Jurkat, Clone E6-1 (cell line): ENCODE measurements around the gene B4GALNT2.
"Not testable (repeated sequence)": the region's sequence is repeated elsewhere in the genome, so short reads cannot be mapped to it uniquely, and the experiment has no call there.

Experiments
- DNase-seq: peaks from one replicate; pipeline ENCODE4 v3.0.0-alpha.2; 2011; ENCODE audit warnings: low read depth, low spot score
- H3K4me3 ChIP-seq: 2 replicates; pipeline ENCODE4 v1.5.1; 2011; ENCODE audit warnings: mild to moderate bottlenecking, low read length, control low read depth, moderate library complexity

The B4GALNT2 gene

DNA sequence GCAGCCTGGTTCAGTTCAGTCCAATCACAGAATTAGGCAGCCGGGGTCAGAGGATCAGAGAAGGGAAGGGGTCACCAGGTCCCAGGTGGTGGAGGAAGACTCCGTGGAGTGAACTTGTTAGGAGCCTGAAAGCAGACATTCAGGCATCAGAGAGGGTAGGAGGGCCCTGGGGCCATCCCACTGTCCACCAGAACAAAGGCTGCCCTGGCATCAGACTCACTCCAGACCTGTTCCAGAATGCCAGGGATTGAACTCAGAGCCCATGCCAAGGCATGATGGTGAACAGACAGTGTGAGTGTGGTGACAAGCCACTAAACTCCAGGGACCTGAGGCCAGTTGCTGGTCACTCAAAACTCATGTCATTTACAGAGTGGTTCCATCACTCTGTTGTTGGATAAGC lies 37.6 kb downstream of the B4GALNT2 start:
- DNase-seq = no peak
- H3K4me3 ChIP-seq = no peak overlapping the region

DNA sequence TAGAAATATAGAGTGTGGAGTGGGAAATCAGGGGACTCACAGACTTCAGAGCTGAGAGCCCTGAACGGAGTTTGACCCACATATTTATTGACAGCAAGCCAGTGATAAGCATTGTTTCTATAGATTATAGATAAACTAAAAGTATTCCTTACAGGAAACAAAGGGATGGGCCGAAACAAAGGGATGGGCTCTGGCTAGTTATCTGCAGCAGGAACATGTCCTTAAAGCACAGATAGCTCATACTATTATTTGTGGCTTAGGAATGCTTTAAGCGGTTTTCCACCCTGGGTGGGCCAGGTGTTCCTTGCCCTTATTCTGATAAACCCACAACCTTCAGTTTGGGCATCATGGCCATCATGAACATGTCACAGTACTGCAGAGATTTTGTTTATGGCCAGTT lies 38.1 kb downstream of the B4GALNT2 start:
- not testable (repeated sequence) for DNase-seq, H3K4me3 ChIP-seq

DNA sequence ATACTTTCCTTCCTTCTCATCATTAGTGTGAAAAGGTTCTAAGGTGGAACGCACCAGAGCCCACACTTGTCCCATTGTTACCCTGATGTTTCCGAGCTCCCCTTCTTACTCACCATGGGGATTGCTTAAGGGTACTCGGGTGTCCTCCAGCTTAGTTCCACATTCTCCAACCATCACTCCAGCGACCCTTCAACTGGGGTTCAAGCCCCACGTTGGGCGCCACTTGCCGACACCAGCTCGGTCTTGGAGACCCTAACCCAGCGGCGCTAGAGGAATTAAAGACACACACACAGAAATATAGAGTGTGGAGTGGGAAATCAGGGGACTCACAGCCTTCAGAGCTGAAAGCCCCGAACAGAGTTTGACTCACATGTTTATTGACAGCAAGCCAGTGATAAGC lies 43.4 kb downstream of the B4GALNT2 start:
- H3K4me3 ChIP-seq, DNase-seq: not testable (repeated sequence)

DNA sequence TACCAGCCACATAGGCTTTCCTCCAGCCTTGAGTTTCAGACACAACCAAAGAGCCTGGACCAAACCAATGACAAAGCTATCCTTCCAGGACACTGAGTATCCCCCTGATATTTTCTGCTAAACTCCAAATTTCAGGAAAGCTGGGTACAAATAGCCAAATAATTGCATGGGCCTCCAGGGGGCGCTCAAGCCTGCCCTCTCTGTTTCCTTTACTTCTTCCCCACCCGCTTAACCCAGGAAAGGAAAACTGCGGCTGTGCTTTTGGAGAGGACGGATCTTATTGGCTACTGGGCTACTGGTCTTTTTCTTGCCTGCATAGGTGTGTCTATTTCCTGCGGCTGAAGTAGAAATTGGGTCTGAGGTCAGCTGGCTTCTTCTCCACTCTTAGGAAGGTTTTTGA lies 47.7 kb downstream of the B4GALNT2 start:
- no peak overlapping the region for H3K4me3 ChIP-seq
- peak; percentile 32 for DNase-seq

DNA sequence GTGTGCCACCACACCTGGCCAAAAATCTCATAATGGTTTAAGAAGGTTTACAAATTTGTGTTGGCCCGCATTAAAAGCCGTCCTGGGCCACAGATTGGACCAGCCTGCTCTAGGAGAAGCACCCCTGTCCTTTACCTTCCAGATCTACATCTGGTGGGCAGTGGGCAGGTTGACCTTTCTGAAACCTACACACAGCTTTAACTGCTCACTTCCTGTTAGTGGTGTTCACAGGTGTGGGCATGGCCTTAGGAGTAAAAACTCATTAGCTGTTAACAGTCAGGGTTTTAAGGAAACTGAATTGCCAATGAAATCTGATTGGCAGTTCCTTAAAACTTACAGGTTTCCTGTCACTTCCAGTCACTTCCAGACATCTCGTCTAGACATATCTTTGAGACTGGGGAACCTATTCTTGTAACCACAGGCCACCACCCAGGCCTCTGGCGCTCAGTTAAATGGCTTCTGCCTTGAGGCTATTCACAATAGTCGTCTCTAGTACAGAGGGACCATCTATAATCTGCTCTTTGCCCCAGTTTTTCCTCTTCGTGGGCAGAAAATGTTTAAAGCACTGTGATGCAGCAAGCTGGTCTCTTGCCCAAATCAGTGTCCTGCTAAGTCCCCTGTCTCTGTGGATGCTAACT lies 48.5 kb downstream of the B4GALNT2 start:
- H3K4me3 ChIP-seq = no peak overlapping the region

DNA sequence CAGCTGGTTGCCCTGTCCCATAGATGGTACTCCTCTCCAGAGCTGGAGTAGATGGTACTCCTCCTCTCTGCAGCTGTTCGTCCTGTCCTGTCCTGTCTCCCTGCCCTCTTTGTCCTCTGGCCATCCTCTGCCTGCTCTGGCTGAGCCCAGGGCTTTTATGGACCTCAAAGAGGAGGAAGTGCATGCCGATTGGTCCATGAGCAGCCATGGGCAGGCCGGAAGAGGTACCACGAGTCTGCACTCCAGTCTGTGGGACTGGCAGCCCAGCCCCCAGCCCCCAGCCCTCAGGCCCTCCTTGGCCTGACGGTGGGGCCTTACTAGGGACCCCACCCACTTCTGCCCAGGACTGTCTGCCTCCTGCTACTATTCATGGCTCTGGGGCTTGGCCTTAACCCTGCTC lies 50.8 kb downstream of the B4GALNT2 start:
- no peak overlapping the region for H3K4me3 ChIP-seq
- DNase-seq = no peak

More for the DNA sequence above, 48.5 kb downstream of the B4GALNT2 start:
- no peak for DNase-seq

DNA sequence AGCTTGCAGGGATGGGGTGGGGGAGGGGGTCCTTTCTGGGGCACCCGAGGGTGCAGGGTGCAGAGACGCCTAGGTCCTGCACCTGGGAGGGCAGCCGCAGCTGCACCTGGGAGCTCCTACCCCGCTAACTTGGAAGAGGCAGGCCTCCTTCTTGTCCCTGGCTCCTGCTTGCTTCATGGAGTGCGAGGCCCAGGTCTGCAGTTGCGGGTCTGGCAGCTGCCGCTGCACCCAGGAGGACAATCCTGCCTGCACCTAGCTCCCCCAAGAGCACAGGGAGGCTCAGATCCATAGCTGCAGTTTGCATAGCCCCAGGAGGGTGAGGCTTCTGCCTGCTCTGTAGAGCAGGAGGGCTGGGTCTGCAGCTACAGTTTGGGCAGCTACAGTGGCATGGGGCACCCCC lies 51.2 kb downstream of the B4GALNT2 start:
- no peak for DNase-seq
- no peak overlapping the region for H3K4me3 ChIP-seq

DNA sequence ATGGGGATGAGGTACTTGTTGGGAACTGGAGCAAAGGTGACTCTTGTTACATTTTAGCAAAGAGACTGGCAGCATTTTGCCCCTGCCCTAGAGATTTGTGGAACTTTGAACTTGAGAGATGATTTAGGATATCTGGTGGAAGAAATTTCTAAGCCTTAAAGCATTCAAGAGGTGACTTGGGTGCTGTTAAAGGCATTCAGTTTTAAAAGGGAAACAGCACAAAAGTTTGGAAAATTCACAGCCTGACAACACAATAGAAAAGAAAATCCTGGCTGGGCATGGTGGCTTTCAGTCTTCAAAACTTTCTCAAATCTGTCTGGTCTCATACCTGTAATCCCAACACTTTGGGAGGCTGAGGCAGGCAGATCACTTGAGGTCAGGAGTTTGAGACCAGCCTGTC lies 52.0 kb downstream of the B4GALNT2 start:
- not testable (repeated sequence) for H3K4me3 ChIP-seq, DNase-seq

DNA sequence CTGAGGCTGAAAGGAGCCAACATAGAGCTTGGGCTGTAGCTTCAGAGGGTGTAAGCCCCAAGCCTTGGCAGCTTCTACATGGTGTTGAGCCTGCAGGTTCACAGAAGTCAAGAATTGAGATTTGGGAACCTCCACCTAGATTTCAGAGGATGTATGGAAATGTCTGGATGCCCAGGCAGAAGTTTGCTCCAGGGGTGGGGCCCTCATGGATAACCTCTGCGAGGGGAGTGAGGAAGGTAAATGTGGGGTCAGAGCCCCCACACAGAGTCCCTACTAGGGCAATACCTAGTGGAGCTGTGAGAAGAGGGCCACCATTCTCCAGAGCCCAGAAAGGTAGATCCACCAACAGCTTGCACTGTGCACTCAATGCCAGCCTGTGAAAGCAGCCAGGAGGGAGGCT lies 52.8 kb downstream of the B4GALNT2 start:
- DNase-seq = not testable (repeated sequence)

DNA sequence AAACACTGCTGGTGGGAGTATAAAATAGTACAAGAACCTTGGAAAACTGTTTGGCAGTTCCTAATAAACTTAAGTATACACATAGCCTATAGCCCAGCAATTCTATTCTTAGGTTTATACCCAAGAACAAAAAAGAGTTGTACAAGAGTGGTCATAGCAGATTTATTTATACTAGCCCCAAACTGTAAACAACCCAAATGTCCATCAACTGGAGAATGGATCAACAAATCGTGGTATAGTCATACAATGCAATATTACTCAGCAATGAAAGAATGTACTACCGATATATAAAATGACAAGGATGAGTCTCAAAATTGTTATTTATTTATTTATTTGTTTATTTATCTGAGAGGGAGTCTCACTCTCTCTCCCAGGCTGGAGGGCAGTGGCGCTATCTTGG lies 54.7 kb downstream of the B4GALNT2 start:
- DNase-seq = no peak

More for the DNA sequence above, 52.8 kb downstream of the B4GALNT2 start:
- not testable (repeated sequence) for H3K4me3 ChIP-seq

DNA sequence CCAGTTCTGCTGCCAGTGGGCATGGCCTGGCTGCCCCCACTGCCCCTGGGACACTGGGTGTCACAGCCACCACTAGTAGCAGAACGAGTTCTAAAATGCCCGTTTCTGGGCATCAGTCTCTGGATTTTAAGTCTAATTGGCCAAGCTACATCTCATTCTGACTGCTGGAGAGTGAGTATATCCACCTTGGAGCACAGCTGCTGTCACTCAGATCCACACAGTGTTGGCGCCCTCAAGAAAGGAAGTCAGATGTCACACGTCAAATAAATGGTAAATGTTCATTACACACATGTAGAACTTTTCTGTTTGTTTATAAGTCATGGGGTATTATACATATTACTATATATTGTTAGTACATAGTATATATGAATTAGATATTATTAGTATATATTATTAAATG lies 58.4 kb downstream of the B4GALNT2 start:
- DNase-seq = no peak
- no peak overlapping the region for H3K4me3 ChIP-seq

More for the DNA sequence above, 54.7 kb downstream of the B4GALNT2 start:
- no peak overlapping the region for H3K4me3 ChIP-seq

DNA sequence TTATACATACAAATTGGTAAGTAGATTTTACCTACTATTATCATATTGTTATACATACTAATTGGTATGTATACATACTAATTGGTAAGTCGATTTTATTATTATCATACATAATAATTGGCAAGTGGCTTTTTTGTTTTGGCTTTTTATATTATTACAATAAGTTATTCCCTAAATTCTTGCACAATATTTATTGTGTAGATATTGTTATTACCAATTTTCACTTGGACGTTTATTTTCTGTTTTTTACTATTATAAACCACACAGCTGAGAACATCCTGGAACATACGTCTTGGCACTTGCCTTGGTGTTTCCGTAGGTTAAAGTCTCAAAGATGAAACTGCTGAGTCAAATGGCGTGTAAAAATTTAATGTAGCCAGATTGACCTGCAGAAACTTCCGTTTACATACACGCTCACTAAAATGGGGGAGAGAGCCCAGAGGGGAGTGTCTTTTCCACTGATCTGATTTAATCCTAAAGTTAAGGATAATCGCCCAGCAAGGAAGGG lies 58.9 kb downstream of the B4GALNT2 start:
- H3K4me3 ChIP-seq = peak overlapping the region; percentile 77
- DNase-seq = no peak

DNA sequence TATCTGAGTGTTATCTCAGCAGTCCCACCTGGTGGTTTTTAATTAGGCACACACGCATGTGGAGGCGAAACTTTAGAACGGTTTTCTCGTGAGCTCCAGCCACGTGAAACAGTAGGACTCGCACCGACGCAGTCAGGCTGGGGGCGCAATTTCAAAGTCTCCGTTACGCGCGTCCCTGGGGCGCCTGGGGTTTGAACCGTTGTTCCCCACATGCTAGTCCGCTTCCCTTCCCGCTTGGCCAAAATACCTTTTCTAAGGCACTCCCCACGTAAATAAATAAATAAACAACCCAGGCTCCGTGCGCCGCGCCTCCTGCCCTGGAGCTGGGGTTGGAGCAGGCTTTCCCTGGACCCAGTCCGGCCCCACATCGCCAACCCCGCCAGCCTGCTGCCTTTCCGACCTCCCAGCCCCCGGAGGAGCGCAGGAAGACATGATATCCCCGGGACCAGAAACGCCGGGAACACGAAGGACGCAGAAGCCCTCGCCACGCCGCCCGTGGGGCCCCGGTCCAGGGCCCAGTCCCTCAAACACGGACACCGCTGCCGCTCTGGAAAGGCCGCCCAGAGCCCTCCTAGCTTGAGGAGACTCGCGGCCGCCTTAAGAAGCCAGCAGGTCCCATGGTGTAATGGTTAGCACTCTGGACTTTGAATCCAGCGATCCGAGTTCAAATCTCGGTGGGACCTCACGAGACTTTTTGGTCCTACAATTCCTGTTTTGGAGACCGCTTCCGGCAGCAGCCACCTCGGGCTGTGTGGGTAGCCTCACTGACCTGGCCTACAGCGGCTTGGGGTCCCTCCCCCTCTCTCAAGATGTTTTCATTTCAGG lies 59.6 kb downstream of the B4GALNT2 start:
- DNase-seq = peak; percentile 89
- H3K4me3 ChIP-seq = peak overlapping the region; percentile 77

DNA sequence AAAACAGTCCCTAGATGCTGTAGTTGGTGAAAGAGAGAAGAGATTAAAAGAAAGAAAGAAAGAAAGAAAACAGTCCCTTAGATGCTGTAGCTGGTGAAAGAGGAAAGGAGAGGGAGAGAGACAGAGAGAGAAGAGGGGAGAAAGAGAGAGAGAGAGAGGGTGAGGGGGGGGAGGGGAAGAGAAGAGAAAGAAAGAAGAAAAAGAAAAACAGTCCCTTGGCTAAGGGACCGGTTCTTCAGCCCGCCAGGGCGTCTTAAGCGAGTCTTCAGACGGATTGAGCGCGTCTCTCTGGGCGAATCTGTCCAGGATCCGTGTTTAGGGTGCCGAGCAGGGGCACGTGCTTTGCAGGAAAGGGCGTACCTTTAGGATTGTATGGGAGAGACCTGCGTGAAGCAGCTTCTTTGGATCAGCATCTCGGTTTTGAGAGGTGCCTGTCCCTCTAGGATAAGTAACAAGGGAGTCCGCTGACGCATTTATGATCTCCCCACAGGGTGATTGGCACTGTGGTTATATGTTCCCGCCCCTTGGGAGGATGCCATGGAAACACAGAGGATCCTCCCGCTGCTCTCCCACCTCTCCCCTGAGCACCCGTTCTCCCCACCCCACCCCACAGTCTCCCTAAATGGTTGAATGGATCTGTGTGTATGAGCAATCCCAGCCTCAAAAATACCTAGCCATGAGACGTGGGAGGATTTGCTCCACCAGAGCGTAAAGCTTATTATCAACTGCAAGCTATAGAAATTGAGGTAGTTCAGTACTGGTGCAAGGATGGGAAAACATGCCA lies 61.1 kb downstream of the B4GALNT2 start:
- no peak for DNase-seq
- H3K4me3 ChIP-seq = peak overlapping the region; percentile 77; the same call in 1 of the 2 replicates

DNA sequence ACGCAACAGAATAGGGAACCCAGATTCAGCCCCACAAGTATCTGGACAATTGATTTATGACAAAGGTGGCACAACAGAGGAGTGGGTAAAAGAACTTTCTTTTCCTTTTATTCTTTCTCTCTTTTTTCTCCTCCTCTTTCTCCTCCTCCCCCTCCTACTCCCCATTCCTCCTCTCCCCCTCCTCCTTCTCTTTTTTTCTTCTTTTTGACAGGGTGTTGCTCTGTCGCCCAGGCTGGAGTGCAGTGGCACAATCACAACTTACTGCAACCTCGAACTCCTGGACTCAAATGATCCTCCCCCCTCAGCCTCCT lies 61.7 kb downstream of the B4GALNT2 start:
- DNase-seq = no peak

DNA sequence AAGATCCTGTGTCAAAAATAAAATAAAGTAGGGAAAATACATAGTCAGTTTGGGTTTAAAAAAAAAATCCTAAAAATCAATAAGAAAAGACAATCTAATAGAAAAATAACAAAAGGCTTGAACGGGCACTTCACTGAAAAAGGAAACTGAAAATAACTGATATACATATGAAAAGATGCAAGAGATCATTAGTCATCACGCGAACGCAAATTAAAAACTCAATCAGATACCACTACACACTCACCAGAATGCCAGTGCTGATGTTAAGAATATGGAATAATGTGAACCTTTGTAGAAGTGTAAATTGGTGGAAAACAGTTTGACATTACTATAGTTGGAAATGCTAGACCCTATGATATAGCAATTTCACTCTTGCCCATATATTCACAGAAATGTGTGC lies 63.2 kb downstream of the B4GALNT2 start:
- H3K4me3 ChIP-seq = no peak overlapping the region
- no peak for DNase-seq

More for the DNA sequence above, 61.7 kb downstream of the B4GALNT2 start:
- H3K4me3 ChIP-seq = no peak overlapping the region

DNA sequence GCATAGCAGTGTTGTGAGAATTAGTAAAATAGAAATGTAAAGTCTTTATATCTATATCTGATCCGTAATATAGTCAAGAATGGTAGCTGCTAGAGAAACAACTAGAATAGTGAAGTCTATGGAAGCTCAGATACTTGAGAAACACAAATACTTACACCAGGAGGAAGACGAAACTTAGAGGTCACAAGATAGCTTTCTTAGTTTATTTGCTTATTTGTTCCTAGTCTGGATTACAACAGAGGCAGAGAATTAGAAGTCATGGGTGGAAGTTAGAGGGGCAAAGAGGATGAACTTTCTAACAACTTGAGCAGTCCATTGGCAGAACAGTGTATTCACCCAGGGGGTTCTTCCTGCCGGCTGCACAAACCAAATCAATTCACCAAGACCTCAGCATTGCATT lies 64.0 kb downstream of the B4GALNT2 start:
- DNase-seq = no peak
- H3K4me3 ChIP-seq = no peak overlapping the region

DNA sequence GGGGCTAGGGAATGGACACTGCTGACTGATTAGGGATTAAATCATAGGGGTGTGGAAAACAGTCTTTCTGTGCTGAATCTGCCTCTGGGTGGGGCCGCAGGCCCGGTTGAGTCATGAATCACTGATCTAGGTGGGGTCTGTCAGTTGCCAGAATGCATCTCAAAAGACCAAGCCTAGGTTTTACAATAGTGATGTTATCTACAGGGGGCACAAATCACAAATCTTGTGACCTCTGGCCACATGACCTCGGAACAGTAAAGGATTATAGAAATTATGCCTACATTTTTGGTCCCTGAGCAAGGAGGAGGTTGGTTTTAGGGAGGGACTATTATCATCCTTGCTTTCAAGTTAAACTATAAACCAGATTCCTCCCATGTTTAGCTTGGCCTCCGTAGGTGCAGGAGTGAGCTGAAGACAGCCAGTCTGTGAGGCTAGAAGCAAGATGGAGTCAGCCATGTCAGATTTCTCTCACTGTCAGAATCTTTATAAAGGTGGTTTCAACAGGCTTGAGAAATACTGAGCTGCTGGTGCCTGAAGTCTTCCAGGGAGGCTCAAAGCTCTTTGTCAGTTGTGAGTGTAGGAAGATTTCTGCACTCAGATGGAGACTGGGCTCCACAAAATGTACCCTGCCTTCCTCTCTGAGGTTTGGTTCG lies 64.9 kb downstream of the B4GALNT2 start:
- H3K4me3 ChIP-seq = no peak overlapping the region
- no peak for DNase-seq

DNA sequence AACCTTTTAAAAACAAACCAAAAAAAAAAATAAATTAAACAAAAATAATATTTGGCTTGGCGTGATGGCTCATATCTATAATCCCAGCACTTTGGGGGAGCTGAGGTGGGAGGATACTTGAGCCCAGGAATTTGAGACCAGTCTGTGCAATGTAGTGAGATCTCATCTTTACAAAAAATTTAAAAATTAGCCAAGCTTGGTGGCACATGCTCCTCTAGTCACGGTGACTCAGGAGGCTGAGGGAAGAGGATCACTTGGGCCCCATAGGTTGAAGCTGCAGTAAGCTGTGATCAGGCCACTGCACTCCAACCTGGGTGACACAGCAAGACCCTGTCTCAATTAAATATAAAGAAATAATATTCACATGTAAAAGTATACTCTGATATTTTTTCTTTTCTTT lies 65.6 kb downstream of the B4GALNT2 start:
- H3K4me3 ChIP-seq = no peak overlapping the region
- DNase-seq = no peak
